ENCODE results near the gene TAF1A. TPM values are rescaled to one million over a fixed set of nuclear protein-coding genes. Genes with fewer than 3 reads are reported as not detected.
"Not testable (repeated sequence)": the region's sequence is repeated elsewhere in the genome, so short reads cannot be mapped to it uniquely, and the experiment has no call there.

Gene TAF1A
- total RNA-seq, 1 donor from 2014 or later, result 2.5 TPM

GRCh38 chr1:222610728-222611127, 21.0 kb upstream of the TAF1A start:
- no peak for DNase-seq
- TF ChIP-seq CTCF (IDR thresholded peaks at IDR 0.05; ENCODE audit: borderline replicate concordance), result no peak
- H3K4me3 ChIP-seq, result no peak overlapping the region

GRCh38 chr1:222609111-222609510, 19.4 kb upstream of the TAF1A start:
- H3K4me3 ChIP-seq; H3K36me3 ChIP-seq; H3K27me3 ChIP-seq (ENCODE audit: low read depth); H3K9me3 ChIP-seq (replicated peaks); DNase-seq; H3K4me1 ChIP-seq; H3K27ac ChIP-seq (replicated peaks); intact Hi-C loops (cut with micrococcal nuclease): not testable (repeated sequence)

More at GRCh38 chr1:222610728-222611127, 21.0 kb upstream of the TAF1A start:
- intact Hi-C loops (cut with micrococcal nuclease), result no loop called here
- Histone ChIP-seq H3K27me3 (ENCODE audit: low read depth) (peaks cover 4% of the 10 kb centered on the region), H3K27ac (replicated peaks) (no peak overlapping the region), H3K36me3 (no peaks in the 10 kb centered on the region), H3K4me1 (no peaks in the 10 kb centered on the region), H3K9me3 (replicated peaks) (no peaks in the 10 kb centered on the region)

- Histone ChIP-seq H3K4me1 (no peaks in the 10 kb centered on the region), H3K36me3 (no peaks in the 10 kb centered on the region), H3K27ac (replicated peaks) (no peak overlapping the region), H3K9me3 (replicated peaks) (no peaks in the 10 kb centered on the region), H3K4me3 (no peak overlapping the region), H3K27me3 (ENCODE audit: low read depth) (no peaks in the 10 kb centered on the region)
- no peak for TF ChIP-seq CTCF (IDR thresholded peaks at IDR 0.05; ENCODE audit: borderline replicate concordance)
- DNase-seq, result no peak
- intact Hi-C loops (cut with micrococcal nuclease), result no loop called here
Measured at GRCh38 chr1:222606757-222607156, 17.0 kb upstream of the TAF1A start.

- Histone ChIP-seq H3K36me3 (no peaks in the 10 kb centered on the region), H3K9me3 (replicated peaks) (no peaks in the 10 kb centered on the region), H3K4me3 (no peak overlapping the region), H3K4me1 (no peaks in the 10 kb centered on the region), H3K27ac (replicated peaks) (no peak overlapping the region), H3K27me3 (ENCODE audit: low read depth) (no peaks in the 10 kb centered on the region)
- no peak for TF ChIP-seq CTCF (IDR thresholded peaks at IDR 0.05; ENCODE audit: borderline replicate concordance)
- intact Hi-C loops (cut with micrococcal nuclease), result no loop called here
- DNase-seq, result no peak
Measured at GRCh38 chr1:222601257-222601656, 11.5 kb upstream of the TAF1A start.

GRCh38 chr1:222600281-222600680, 10.5 kb upstream of the TAF1A start:
- no peaks in the 10 kb centered on the region for H3K4me1 ChIP-seq
- DNase-seq, result no peak
- H3K9me3 ChIP-seq (replicated peaks), result no peaks in the 10 kb centered on the region
- TF ChIP-seq CTCF (IDR thresholded peaks at IDR 0.05; ENCODE audit: borderline replicate concordance), result no peak
- no peaks in the 10 kb centered on the region for H3K27me3 ChIP-seq (ENCODE audit: low read depth)
- H3K27ac ChIP-seq (replicated peaks), result no peak overlapping the region
- intact Hi-C loops (cut with micrococcal nuclease), result no loop called here
- no peak overlapping the region for H3K4me3 ChIP-seq
- H3K36me3 ChIP-seq, result no peaks in the 10 kb centered on the region

GRCh38 chr1:222596696-222597095, 7.0 kb upstream of the TAF1A start:
- no peak for DNase-seq
- Histone ChIP-seq H3K4me3 (no peak overlapping the region), H3K4me1 (no peaks in the 10 kb centered on the region), H3K9me3 (replicated peaks) (no peaks in the 10 kb centered on the region), H3K27ac (replicated peaks) (no peak overlapping the region), H3K36me3 (no peaks in the 10 kb centered on the region), H3K27me3 (ENCODE audit: low read depth) (no peaks in the 10 kb centered on the region)
- TF ChIP-seq CTCF (IDR thresholded peaks at IDR 0.05; ENCODE audit: borderline replicate concordance), result no peak
- intact Hi-C loops (cut with micrococcal nuclease), result no loop called here
